ENCODE data around the gene AJAP1. TPM values are rescaled to one million over a fixed set of nuclear protein-coding genes. Genes with fewer than 3 reads are reported as not detected.

Gene AJAP1
- total RNA-seq, 4 donors from 2014 or later, result 0.12 to 0.81 (median 0.32) TPM

GRCh38 chr1:4781646-4782045 lies 127.2 kb downstream of the AJAP1 start:
- WGBS, 2 donors (ENCODE audit: low coverage in 1 of 2), result no CpG with 5 or more reads among the region's 14 CpGs
- Histone ChIP-seq H3K27ac (no peak overlapping the region), H3K36me3 (no peaks in the 10 kb centered on the region), H3K9me3 (no peaks in the 10 kb centered on the region), H3K4me3 (no peak overlapping the region), H3K27me3 (peaks cover 31% of the 10 kb centered on the region), H3K4me1 (peaks cover 0 to 4% (median 0%) of the 10 kb centered on the region in 3 donors)
- no peak for TF ChIP-seq POLR2A (IDR thresholded peaks at IDR 0.05)
- no peak for TF ChIP-seq CTCF (IDR thresholded peaks at IDR 0.05)
- TF ChIP-seq POLR2AphosphoS5 (IDR thresholded peaks at IDR 0.05), result no peak
- TF ChIP-seq EP300 (IDR thresholded peaks at IDR 0.05), result no peak
- no peak for ATAC-seq

- Histone ChIP-seq H3K36me3 (no peaks in the 10 kb centered on the region), H3K27me3 (peaks cover 37% of the 10 kb centered on the region), H3K9me3 (no peaks in the 10 kb centered on the region), H3K27ac (no peak overlapping the region), H3K4me1 (no peaks in the 10 kb centered on the region), H3K4me3 (no peak overlapping the region)
- TF ChIP-seq CTCF (IDR thresholded peaks at IDR 0.05), result no peak
- no peak for TF ChIP-seq EP300 (IDR thresholded peaks at IDR 0.05)
- no peak for TF ChIP-seq POLR2AphosphoS5 (IDR thresholded peaks at IDR 0.05)
- TF ChIP-seq POLR2A (IDR thresholded peaks at IDR 0.05), result no peak
- WGBS, 2 donors (ENCODE audit: low coverage in 1 of 2), result 88% methylated on average over 7 of the region's 17 CpGs; no CpG with 5 or more reads in 1 of the 2 donors
- no peak for ATAC-seq
These were observed 130.4 kb downstream of the AJAP1 start for GRCh38 chr1:4784761-4785160.

- Histone ChIP-seq H3K9me3 (no peaks in the 10 kb centered on the region), H3K4me1 (no peaks in the 10 kb centered on the region), H3K27me3 (peaks cover 35% of the 10 kb centered on the region), H3K4me3 (no peak overlapping the region), H3K36me3 (no peaks in the 10 kb centered on the region), H3K27ac (no peak overlapping the region)
- TF ChIP-seq POLR2A (IDR thresholded peaks at IDR 0.05) (no peak), EP300 (IDR thresholded peaks at IDR 0.05) (no peak), POLR2AphosphoS5 (IDR thresholded peaks at IDR 0.05) (no peak), CTCF (IDR thresholded peaks at IDR 0.05) (no peak)
- WGBS, 2 donors (ENCODE audit: low coverage in 1 of 2), result 68 to 75% methylated on average over 6 to 8 of the region's 8 CpGs
- ATAC-seq, result no peak
These were observed 131.6 kb downstream of the AJAP1 start for GRCh38 chr1:4786055-4786454.

- no peaks in the 10 kb centered on the region for H3K36me3 ChIP-seq
- TF ChIP-seq CTCF (IDR thresholded peaks at IDR 0.05) (no peak), EP300 (IDR thresholded peaks at IDR 0.05) (no peak), POLR2AphosphoS5 (IDR thresholded peaks at IDR 0.05) (no peak), POLR2A (IDR thresholded peaks at IDR 0.05) (no peak)
- 57 to 100% methylated on average over 1 to 4 of the region's 5 CpGs for WGBS, 2 donors (ENCODE audit: low coverage in 1 of 2)
- no peaks in the 10 kb centered on the region for H3K4me1 ChIP-seq
- H3K9me3 ChIP-seq, result no peaks in the 10 kb centered on the region
- no peak overlapping the region for H3K4me3 ChIP-seq
- peaks cover 21% of the 10 kb centered on the region for H3K27me3 ChIP-seq
- ATAC-seq, result no peak
- no peak overlapping the region for H3K27ac ChIP-seq
These were observed 133.1 kb downstream of the AJAP1 start for GRCh38 chr1:4787551-4787950.

- peaks cover 12% of the 10 kb centered on the region for H3K27me3 ChIP-seq
- H3K27ac ChIP-seq, result no peak overlapping the region
- no peak for ATAC-seq
- H3K36me3 ChIP-seq, result no peaks in the 10 kb centered on the region
- TF ChIP-seq POLR2A (IDR thresholded peaks at IDR 0.05) (no peak), EP300 (IDR thresholded peaks at IDR 0.05) (no peak), POLR2AphosphoS5 (IDR thresholded peaks at IDR 0.05) (no peak), CTCF (IDR thresholded peaks at IDR 0.05) (no peak)
- 56 to 58% methylated on average over 1 to 4 of the region's 4 CpGs for WGBS, 2 donors (ENCODE audit: low coverage in 1 of 2)
- no peaks in the 10 kb centered on the region for H3K4me1 ChIP-seq
- H3K4me3 ChIP-seq, result no peak overlapping the region
- peaks cover 0 to 25% (median 0%) of the 10 kb centered on the region in 3 donors for H3K9me3 ChIP-seq
These were observed 138.2 kb downstream of the AJAP1 start for GRCh38 chr1:4792565-4792964.
